Left ventricle myocardium superior (tissue), 1 donor: ENCODE results near the gene TMEM214. TPM values are rescaled to one million over a fixed set of nuclear protein-coding genes. Genes with fewer than 3 reads are reported as not detected.

Source experiments
- ATAC-seq: fragments of 200-7000 bp; cut with Tn5 transposase; one replicate; pipeline ENCODE4 v1.9.1; 2020; ENCODE audit warnings: mild to moderate bottlenecking, moderate library complexity
- DNase-seq: peaks from one replicate; pipeline ENCODE4 v3.0.0-alpha.2; 2020
- intact Hi-C: fragments of 100-400 bp; cut with micrococcal nuclease; formaldehyde crosslinking; loops from one replicate; pipeline ENCODE4 v1.11.0; 2022
- total RNA-seq: library from RNA; stranded (reverse); fragmentation: NEBNext Ultra II Directional; extraction: Animal tissue kit (Norgen Biotek cat#: 25700); gene quantifications from one replicate; pipeline ENCODE4 v1.2.1, GENCODE V29; 2021
- donor health status: DM: no; HTN: yes; CAD: no; lungs with severe emphysema.

The TMEM214 gene
- total RNA-seq, 1 donor from 2014 or later, result 30.9 TPM

DNA sequence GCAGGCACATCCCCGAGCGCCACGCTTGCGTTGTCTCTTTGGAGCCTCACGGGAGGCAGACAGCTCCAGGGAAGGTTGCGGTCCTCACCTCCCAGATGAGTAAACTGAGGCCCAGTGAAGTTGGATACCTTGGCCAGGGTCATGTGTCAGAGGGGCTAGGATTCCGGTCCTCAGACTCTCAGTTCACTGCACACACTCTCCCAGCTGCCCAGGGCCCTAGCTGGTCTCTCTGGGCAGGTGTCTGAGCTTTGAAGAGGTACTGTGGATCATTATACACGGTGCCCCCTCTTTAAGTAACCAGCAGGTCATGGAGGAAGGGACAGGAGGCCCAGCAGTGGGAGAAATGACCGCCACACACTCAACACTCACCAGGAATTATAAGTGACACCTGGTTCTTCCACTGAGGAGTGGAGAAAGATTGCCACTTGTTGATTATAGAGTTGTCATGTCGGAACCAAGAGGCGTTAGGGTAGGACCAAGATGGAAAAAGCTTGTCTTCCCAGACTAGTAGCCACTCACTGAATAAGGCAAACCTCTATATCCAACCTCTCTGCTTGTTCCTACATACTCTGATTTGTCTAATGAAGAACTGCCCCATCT lies 588 bp downstream of the TMEM214 start:
- peak; percentile 6 for ATAC-seq
- intact Hi-C loops, result no loop called here
- DNase-seq, result no peak

DNA sequence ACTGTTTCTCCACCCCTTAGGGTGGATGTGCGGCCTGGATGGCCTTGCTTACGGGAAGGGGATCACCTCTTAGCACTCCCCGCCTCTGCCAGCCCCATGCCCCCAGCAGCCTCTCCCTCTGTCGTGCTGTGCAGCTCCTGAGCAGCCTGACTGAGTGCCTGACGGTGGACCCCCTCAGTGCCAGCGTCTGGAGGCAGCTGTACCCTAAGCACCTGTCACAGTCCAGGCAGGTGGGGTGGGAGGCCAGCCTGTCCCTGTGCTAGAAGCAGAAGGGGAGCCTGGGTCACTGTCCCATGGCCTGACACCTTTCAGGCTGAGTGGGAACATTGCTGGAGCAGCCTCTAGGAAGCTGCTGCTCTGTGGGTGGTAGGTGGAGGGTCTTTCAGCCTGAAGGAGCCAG lies 5.2 kb downstream of the TMEM214 start:
- intact Hi-C loops, result no loop called here
- no peak for ATAC-seq
- no peak for DNase-seq

DNA sequence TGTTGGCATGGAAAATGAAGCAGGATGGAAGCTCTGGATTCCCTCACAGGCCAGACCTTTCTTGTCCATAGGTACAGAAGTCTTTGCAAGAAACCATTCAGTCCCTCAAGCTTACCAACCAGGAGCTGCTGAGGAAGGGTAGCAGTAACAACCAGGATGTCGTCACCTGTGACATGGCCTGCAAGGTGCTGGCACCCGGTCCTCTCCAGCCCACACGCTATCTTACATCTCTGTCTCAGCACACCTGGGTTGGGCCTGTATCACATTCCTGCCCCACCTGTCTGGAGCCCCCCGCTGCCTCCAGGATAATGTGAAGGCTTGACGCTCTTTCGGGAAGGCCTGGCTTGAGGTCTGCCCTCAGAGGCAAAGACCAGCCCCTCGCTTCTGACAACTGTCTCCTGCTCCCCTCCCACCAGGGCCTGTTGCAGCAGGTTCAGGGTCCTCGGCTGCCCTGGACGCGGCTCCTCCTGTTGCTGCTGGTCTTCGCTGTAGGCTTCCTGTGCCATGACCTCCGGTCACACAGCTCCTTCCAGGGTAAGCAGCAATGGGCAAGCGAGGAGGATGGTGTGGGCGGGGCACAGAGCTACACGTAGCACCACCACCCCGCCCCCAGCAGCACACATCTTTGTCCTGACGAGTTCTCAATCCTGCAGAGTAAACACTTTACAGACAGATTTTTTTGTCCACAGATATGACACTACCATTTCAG lies 6.0 kb downstream of the TMEM214 start:
- DNase-seq, result no peak
- ATAC-seq, result no peak
- intact Hi-C loops, result no loop called here

DNA sequence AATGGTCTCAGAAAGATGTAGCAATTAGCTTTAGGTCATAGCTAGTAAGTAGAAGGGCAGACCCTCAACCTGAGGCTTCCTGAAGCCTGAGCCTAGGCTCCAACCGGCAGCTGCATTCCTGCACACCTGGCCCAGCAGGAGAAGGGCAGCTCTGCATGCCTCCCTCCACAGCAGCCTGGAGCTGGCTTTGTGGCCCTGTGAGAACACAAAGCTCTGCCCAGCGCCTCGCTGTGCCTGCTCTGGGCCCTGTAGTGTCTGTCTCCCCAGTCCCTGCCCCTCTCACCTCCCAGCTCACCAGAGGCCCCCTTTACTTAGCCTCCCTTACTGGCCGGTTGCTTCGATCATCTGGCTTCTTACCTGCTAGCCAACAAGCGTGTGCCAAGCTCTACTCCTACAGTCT lies 6.7 kb downstream of the TMEM214 start:
- DNase-seq (no peak), ATAC-seq (no peak)
- intact Hi-C loops, result no loop called here

DNA sequence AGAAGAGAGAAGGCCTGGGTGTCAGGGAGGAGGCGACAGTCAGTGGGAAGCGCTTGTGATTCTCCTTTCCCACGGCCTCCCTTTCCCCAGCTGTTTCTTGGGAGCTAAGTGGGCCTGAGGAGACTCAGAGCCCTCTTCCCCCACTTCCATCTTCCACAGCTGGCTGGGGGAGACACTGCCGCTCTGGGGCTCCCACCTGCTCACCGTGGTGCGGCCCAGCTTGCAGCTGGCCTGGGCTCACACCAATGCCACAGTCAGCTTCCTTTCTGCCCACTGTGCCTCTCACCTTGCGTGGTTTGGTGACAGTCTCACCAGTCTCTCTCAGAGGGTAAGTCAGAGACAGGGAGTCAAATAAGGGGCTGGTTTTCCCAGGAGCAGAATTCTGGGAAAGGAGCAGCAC lies 7.1 kb downstream of the TMEM214 start:
- DNase-seq (no peak), ATAC-seq (no peak)
- intact Hi-C loops, result no loop called here

DNA sequence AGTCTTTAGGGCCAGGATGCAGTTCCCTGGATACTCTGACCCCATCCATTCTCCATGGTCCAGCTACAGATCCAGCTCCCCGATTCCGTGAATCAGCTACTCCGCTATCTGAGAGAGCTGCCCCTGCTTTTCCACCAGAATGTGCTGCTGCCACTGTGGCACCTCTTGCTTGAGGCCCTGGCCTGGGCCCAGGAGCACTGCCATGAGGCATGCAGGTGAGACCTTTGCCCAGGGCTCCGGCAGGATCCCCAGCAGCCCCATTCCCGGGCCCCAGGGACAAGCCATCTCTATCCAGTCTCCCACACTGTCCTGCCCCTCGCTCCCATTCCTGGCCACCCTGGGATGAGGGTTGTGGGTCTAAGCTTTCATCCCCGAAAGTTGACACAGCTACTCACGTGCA lies 7.5 kb downstream of the TMEM214 start:
- ATAC-seq, result no peak
- intact Hi-C loops, result no loop called here

DNA sequence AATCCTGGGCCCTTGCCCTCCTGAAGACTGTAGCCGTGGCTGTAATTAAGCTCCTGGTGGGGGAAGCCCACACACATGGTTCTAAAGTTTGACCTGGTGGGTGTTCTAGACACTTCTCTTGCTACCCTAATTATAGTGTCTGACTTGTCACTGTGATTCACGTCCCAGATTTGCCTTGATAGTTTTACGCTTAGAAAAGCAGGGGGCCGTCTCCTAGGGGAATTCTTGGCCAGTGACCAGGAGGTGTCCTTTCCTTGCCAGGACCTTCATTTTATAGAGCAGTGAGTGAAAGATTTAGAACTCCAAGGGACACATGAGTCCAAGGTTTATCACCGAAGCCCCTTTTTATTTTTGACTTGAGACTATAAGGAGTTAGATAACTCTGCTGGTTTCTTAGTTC lies 9.0 kb downstream of the TMEM214 start:
- peak; percentile 14 for ATAC-seq
- intact Hi-C loops, result no loop called here
- DNase-seq, result no peak

More for the DNA sequence above, 7.5 kb downstream of the TMEM214 start:
- no peak for DNase-seq

DNA sequence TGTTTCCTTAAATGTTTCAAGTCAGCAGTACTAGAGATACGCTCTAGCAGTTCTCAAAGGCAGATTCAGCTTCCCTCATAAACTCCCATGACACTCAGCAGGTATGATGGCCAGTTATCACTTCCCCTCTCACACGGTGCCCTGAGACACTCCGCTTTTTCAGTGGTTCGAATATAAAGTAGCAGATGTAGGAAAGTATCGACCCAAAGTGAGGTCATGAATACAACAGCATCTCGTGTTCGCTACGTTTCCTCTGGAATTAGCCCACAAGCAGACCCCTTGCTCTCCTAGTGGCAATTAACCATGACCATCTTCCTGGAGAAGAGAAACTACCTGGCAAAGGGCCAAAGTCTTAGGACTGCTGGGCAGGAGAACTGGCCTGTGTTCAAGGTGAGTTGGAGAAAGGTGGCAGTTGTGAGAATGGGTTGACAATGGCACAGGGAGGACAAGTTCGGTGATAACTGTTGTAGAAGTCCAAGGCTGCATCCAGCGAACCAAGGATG lies 9.4 kb downstream of the TMEM214 start:
- DNase-seq, result no peak
- no peak for ATAC-seq
- intact Hi-C loops, result no loop called here

DNA sequence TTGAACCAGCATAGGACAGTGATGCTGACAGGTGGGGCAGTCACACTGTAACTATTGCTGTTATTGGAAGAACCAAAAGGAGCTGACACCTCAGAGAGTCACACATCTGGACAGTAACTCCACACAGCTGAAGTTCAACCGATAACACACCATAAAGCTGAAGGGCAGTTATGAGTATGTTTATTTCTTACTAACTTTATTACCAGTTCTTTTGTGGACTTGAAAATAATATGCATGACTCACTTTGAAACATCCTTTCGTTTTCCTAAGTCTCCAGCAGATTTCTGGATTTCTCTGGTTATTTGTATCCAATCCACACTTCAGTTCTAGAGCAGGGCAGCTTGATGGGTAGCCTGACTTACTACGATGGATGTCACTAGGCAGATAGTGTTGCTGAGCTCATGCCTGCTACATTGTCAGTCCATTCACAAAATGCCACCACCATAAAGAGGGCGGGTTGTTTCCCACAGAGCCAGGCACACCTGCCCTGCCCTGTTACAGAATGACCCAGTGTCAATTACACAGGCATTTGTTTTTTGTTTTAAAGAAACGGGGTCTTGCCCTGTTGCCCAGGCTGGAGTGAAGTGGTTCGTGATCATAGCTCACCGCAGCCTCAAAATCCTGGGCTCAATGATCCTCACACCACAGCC lies 10.3 kb downstream of the TMEM214 start:
- no peak for ATAC-seq
- DNase-seq, result no peak
- intact Hi-C loops, result no loop called here

DNA sequence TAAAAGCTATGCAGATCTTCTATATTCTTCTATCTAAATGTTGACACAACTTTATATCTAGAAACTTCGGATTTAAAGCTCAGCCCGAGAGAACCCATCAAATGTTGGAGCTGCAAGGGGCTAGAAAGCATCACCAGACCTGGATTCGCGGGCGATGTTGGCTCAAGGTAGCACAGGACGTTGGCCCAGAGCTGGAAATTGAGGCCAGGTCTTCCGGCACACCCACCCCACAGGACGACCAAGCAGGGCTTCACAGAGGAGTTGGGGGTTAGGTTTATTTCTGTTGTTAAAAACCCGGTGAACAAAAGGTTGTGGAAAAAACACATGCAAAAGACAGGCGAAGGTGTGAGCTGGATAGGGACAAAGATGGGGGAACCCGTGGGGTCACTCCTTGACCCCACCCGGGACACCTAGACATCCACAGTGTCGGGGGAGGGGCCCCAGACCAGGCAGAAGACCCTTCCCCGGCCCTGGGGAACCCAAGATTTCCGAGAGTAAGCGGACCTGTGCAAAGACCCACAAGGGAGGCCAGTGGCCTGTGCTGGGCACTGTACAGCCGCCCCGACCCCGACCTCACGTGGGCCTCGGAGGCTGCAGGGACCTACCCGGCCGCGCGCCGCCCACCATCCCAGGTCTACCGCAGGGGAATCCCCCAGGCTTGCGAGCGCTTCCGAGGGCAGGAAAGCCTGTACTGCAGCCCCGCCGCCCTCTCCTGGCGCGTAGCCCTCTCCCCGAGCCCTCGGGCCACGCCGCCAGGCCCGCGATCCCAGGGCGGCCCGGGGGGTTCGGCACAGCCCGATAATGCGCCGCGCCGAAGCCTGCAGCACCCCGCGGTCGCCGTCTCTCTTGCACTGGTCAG lies 16.9 kb downstream of the TMEM214 start:
- ATAC-seq, result peak; percentile 30
- intact Hi-C loops, result no loop called here
- peak; percentile 63 for DNase-seq

DNA sequence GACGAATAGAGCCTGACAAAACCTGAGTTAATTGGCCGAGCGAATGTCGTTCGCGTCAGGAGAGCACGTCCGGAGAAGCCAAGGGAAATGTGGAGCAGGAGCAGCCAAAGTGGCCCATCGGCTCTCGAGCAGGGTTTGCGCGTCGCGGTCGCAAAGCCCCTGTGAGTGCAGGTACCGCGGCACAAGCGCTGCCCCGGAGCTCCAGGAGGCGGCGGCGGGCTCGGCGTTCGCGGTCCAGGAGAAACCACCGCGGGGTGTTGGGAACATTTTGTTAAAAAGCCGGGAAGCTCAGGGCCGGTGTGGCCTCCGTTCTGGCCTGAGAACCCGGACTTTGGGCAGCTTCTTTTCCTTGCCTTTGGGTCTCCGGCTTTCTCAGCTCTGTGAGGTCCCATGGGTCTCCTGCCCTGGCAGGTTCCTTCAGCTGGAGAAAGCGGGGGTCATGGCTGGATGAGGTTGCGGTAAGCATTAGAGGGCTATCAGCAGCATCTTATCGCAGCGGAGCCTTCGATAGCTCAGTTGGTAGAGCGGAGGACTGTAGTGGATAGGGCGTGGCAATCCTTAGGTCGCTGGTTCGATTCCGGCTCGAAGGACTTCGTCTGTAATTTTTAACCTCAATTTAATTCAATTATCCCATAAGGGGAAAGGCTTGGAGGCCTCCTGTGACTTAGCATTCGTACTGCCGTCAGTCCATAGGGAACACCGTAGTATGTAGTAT lies 17.7 kb downstream of the TMEM214 start:
- peak; percentile 82 for ATAC-seq

DNA sequence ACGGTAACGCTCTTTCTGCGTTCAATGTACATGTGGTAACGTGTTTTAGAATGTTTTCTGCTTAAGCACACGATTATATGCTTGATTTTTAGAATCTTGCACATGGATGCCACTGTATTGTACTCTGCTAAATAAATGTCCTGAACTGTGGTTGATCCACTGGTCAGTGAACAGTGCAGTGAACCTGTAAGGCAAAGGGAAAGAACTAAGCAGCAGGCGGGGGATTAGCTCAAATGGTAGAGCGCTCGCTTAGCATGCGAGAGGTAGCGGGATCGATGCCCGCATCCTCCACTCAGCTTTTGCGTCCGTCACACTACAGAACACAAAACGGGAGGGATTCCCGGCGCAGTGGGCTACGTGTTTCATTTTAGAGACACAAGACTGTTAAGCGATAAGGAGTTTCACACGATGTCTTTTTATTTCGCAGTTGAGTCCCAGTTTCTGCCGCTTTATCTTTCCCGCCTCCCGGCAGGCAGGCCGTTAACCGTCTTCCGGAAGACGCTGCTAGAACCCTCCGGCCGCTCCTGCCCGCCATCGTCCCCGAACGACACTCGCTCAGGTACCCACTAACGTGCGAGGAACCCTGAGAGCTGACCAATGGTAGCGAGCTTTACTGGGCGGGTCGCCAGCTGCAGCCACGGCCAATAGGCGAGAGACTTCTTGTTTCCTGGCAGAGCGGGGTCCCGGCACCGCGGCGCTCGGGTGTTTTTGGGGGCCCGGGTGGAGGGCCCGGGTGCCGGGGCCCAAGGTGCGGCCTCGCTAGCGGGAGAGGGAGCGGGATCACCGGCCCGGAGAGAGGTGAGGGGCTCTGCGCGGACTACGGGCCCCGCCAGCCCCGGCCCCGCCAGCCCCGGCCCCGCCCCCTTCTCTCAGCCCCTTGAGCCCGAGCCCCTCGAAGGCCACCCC lies 18.5 kb downstream of the TMEM214 start, which contains the start of gene AGBL5:
AGBL5 (plus strand) TSS at position 673 of the 906 bp plus-strand sequence. CDS start 1,291 bp downstream, outside the sequence.
- intact Hi-C loops, result no loop called here
- peak; percentile 97 for DNase-seq
- peak; percentile 84 for ATAC-seq

More for the DNA sequence above, 17.7 kb downstream of the TMEM214 start:
- DNase-seq, result peak; percentile 87
- intact Hi-C loops, result no loop called here

DNA sequence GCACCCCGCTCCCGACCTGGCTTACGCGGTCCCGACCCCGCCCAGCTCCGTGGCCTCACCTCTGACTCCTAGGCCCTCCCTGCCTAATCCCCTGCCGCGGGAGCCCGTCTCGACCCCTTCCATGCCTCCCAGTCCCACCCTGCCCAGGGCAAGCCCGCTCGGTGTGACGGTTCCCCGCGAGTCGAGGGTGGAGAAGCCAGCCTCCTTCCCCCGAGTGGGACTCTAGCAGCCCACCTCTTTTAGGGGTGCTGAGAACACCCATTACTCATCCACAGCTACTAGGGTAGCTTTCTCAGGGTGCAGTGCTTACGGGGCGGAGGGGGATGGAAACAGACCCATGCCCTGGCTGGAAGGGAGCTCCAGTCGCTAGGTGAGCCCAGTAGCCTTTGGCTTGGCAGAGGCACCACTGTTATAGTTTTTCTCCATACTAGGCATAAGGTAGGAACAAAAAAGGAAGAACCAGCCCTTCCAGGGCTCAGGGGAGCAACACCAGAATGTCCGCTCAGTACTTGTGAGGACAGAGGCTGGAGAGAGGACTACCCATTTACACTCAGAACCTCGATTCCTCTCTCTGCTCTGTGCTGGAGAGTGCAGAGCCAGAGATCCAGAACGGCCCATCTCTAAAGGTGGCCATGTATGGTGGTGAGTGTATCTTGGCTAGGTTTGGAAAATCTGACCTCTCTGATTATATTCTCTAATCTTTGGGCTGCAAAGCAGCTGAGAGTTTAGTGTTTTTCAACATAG lies 19.3 kb downstream of the TMEM214 start:
- DNase-seq (peak; percentile 61), ATAC-seq (no peak)
- intact Hi-C loops, result no loop called here

DNA sequence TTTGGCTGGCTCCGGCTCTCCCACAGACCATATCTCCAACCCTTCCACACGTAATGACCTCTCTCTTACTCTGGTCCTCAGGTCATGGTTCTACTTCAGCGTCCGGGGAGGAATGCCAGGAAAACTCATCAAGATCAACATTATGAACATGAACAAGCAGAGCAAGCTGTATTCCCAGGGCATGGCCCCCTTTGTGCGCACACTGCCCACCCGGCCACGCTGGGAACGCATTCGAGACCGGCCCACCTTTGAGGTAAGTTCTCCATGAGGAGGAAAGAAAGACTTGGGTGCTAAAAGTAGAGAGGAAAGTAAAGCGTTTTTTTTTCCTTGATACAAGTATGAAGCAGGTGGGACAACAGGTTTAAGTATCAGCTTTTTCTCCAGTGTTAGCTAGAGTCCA lies 20.6 kb downstream of the TMEM214 start:
- DNase-seq (no peak), ATAC-seq (no peak)
- intact Hi-C loops, result no loop called here

DNA sequence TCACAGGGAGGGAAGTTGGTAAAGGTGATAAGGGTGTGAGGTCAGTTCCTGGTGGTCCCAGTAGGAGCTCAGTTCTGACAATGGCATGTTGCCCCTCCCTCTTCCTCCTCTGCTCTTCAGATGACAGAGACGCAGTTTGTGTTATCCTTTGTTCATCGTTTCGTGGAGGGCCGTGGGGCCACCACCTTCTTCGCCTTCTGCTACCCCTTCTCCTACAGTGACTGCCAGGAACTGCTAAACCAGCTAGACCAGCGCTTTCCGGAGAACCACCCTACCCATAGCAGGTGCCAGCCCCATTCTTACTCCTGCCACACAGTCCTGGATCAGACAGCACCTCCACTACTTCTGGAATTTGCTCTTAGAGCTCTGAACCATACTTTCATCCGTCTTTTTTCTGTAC lies 21.0 kb downstream of the TMEM214 start:
- intact Hi-C loops, result no loop called here
- DNase-seq (no peak), ATAC-seq (no peak)

DNA sequence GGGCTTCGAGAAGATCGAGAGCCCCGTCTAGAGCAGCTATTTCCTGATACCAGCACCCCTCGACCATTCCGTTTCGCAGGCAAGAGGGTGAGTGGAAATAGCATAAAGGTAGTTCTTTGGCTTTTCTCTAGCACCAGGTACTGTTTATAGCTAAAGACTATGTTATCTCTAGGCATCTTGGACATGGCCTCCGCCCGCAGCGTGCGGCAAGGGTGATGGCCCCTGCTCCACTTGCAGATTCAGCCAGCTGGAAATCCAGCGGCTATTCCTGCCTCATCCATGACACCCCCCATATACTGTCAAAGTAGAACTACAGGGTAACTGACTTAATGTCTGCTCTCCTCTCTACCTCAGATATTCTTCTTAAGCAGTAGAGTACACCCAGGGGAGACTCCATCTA lies 22.0 kb downstream of the TMEM214 start:
- DNase-seq (no peak), ATAC-seq (no peak)
- intact Hi-C loops, result no loop called here

DNA sequence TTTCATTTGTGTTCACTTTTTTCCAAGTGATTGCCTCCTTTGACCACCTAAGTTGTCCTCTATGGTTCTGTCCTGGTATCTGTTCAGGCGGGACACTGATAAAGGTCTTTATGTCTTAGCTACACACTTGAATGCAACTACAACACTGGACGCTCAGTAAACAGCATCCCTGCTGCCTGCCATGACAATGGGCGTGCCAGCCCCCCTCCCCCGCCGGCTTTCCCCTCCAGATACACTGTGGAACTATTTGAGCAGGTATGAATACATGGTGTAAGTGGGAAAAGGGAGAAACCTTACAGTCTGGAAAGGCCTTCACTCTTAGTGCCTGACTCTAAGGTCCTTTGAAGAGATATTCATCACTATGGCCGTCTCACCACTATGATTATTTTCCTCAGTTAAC lies 24.4 kb downstream of the TMEM214 start:
- intact Hi-C loops, result no loop called here
- ATAC-seq, result no peak
- DNase-seq, result no peak
